OCI-LY3 (cell line): ENCODE measurements around the gene KLHDC7A.

Source experiments
- EZH2phosphoT487 ChIP-seq: fragments of 200-600 bp; shearing (Covaris generic); IDR thresholded peaks from 2 replicates; pipeline ENCODE4 v1.6.1; 2018; ENCODE audit warnings: antibody characterized with exemption, mixed run types, low read depth
- TF ChIP-seq, protein P1 (sequence below): fragments of 200-600, 300-600 bp; sonication (generic); IDR thresholded peaks from 2 replicates; pipeline ENCODE4 v1.5.1; 2014; ENCODE audit warnings: antibody characterized with exemption, low read length, low read depth

DNA sequence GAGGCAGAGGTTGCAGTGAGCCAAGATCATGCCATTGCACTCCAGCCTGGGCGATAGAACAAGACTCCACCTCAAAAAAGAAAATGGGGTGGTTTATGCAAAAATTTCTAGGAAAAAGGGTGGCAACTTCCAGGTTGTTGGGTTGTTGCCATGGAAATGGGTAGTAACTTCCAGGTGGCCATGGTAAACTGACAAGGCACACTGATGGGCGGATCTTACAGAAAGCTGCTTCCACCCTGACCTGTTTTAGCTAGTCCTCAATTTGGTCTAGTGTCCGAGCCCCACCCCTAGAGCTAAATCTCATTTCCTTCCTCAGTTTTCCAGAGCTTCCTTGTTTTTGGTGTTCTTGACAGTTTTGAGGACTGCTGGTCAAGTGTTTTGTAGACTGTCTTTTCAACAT lies 13.6 kb downstream of the KLHDC7A start:
- TF ChIP-seq, protein P1, sequence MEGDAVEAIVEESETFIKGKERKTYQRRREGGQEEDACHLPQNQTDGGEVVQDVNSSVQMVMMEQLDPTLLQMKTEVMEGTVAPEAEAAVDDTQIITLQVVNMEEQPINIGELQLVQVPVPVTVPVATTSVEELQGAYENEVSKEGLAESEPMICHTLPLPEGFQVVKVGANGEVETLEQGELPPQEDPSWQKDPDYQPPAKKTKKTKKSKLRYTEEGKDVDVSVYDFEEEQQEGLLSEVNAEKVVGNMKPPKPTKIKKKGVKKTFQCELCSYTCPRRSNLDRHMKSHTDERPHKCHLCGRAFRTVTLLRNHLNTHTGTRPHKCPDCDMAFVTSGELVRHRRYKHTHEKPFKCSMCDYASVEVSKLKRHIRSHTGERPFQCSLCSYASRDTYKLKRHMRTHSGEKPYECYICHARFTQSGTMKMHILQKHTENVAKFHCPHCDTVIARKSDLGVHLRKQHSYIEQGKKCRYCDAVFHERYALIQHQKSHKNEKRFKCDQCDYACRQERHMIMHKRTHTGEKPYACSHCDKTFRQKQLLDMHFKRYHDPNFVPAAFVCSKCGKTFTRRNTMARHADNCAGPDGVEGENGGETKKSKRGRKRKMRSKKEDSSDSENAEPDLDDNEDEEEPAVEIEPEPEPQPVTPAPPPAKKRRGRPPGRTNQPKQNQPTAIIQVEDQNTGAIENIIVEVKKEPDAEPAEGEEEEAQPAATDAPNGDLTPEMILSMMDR, result no peak
- TF ChIP-seq EZH2phosphoT487, result no peak
